ENCODE data around the gene ELP6.
"Not testable (repeated sequence)": the region's sequence is repeated elsewhere in the genome, so short reads cannot be mapped to it uniquely, and the experiment has no call there.

ELP6 gene

GRCh38 chr3:47522082-47522987 is 8.8 kb upstream of the ELP6 start:
- ATAC-seq (peak; percentile 85), DNase-seq (ENCODE audit: low spot score in 2 of 2) (peak; percentile 38 to 84)
- Mint-ChIP-seq H3K4me3 (no peak overlapping the region), H3K4me1 (peaks cover 7% of the 10 kb centered on the region), H3K9me3 (no peaks in the 10 kb centered on the region), H3K36me3 (no peaks in the 10 kb centered on the region), H3K27ac (no peak overlapping the region)

GRCh38 chr3:47520756-47521155 is 7.2 kb upstream of the ELP6 start:
- H3K4me3 Mint-ChIP-seq: no peak overlapping the region
- DNase-seq (ENCODE audit: low spot score in 2 of 2) (no peak), ATAC-seq (no peak)

GRCh38 chr3:47517937-47518336 is 4.4 kb upstream of the ELP6 start:
- Mint-ChIP-seq H3K4me3 (no peak overlapping the region), H3K27ac (no peak overlapping the region), H3K36me3 (peaks cover 21% of the 10 kb centered on the region), H3K9me3 (no peaks in the 10 kb centered on the region), H3K4me1 (peaks cover 7% of the 10 kb centered on the region)
- ATAC-seq (no peak), DNase-seq (ENCODE audit: low spot score in 2 of 2) (no peak)

More at GRCh38 chr3:47520756-47521155, 7.2 kb upstream of the ELP6 start:
- Mint-ChIP-seq H3K27ac (no peak overlapping the region), H3K36me3 (no peaks in the 10 kb centered on the region), H3K4me1 (peaks cover 7% of the 10 kb centered on the region), H3K9me3 (no peaks in the 10 kb centered on the region)

GRCh38 chr3:47515864-47516319 is 2.4 kb upstream of the ELP6 start:
- no peak overlapping the region for H3K4me3 Mint-ChIP-seq
- no peak overlapping the region for H3K27ac Mint-ChIP-seq
- DNase-seq (ENCODE audit: low spot score in 2 of 2): no peak
- no peak for ATAC-seq
- no peaks in the 10 kb centered on the region for H3K4me1 Mint-ChIP-seq
- H3K9me3 Mint-ChIP-seq: no peaks in the 10 kb centered on the region
- H3K36me3 Mint-ChIP-seq: peaks cover 32% of the 10 kb centered on the region

GRCh38 chr3:47515100-47515499 is 1.6 kb upstream of the ELP6 start:
- Mint-ChIP-seq H3K9me3 (no peaks in the 10 kb centered on the region), H3K4me1 (no peaks in the 10 kb centered on the region), H3K4me3 (peak overlapping the region; percentile 93), H3K27ac (peak overlapping the region; percentile 69), H3K36me3 (peaks cover 34% of the 10 kb centered on the region)
- ATAC-seq: no peak
- no peak for DNase-seq (ENCODE audit: low spot score in 2 of 2)

GRCh38 chr3:47512416-47513124 is 942 bp downstream of the ELP6 start:
- peaks cover 59% of the 10 kb centered on the region for H3K36me3 Mint-ChIP-seq
- H3K9me3 Mint-ChIP-seq: no peaks in the 10 kb centered on the region
- DNase-seq (ENCODE audit: low spot score in 2 of 2) (no peak), ATAC-seq (peak; percentile 1)
- peak overlapping the region; percentile 97 for H3K27ac Mint-ChIP-seq
- peak overlapping the region; percentile 93 for H3K4me3 Mint-ChIP-seq
- no peaks in the 10 kb centered on the region for H3K4me1 Mint-ChIP-seq

GRCh38 chr3:47505267-47505666 is 8.2 kb downstream of the ELP6 start:
- H3K27ac Mint-ChIP-seq; H3K4me1 Mint-ChIP-seq; DNase-seq (ENCODE audit: low spot score in 2 of 2); H3K9me3 Mint-ChIP-seq; ATAC-seq; H3K4me3 Mint-ChIP-seq: not testable (repeated sequence)
- peaks cover 81% of the 10 kb centered on the region for H3K36me3 Mint-ChIP-seq

GRCh38 chr3:47504113-47504512 is 9.4 kb downstream of the ELP6 start:
- no peak overlapping the region for H3K27ac Mint-ChIP-seq
- no peak for ATAC-seq
- no peaks in the 10 kb centered on the region for H3K9me3 Mint-ChIP-seq
- no peaks in the 10 kb centered on the region for H3K4me1 Mint-ChIP-seq
- H3K4me3 Mint-ChIP-seq: no peak overlapping the region
- H3K36me3 Mint-ChIP-seq: peaks cover 82% of the 10 kb centered on the region
- no peak for DNase-seq (ENCODE audit: low spot score in 2 of 2)

- no peaks in the 10 kb centered on the region for H3K4me1 Mint-ChIP-seq
- H3K36me3 Mint-ChIP-seq: peaks cover 82% of the 10 kb centered on the region
- no peak overlapping the region for H3K27ac Mint-ChIP-seq
- ATAC-seq: no peak
- H3K9me3 Mint-ChIP-seq: no peaks in the 10 kb centered on the region
- no peak overlapping the region for H3K4me3 Mint-ChIP-seq
- no peak for DNase-seq (ENCODE audit: low spot score in 2 of 2)
Observed at GRCh38 chr3:47503033-47503432, 10.5 kb downstream of the ELP6 start.

GRCh38 chr3:47496892-47497291 is 16.6 kb downstream of the ELP6 start:
- Mint-ChIP-seq H3K4me3 (no peak overlapping the region), H3K27ac (peak overlapping the region; percentile 17), H3K36me3 (peaks cover 70% of the 10 kb centered on the region), H3K4me1 (no peaks in the 10 kb centered on the region), H3K9me3 (no peaks in the 10 kb centered on the region)
- DNase-seq (ENCODE audit: low spot score in 2 of 2) (no peak), ATAC-seq (no peak)

- no peaks in the 10 kb centered on the region for H3K4me1 Mint-ChIP-seq
- no peak overlapping the region for H3K4me3 Mint-ChIP-seq
- ATAC-seq: no peak
- H3K36me3 Mint-ChIP-seq: peaks cover 65% of the 10 kb centered on the region
- DNase-seq (ENCODE audit: low spot score in 2 of 2): no peak
- H3K9me3 Mint-ChIP-seq: no peaks in the 10 kb centered on the region
- H3K27ac Mint-ChIP-seq: peak overlapping the region; percentile 59
Observed at GRCh38 chr3:47495886-47496285, 17.6 kb downstream of the ELP6 start.

GRCh38 chr3:47495111-47495510 is 18.4 kb downstream of the ELP6 start:
- Mint-ChIP-seq H3K27ac (no peak overlapping the region), H3K9me3 (no peaks in the 10 kb centered on the region), H3K36me3 (peaks cover 65% of the 10 kb centered on the region), H3K4me3 (no peak overlapping the region), H3K4me1 (no peaks in the 10 kb centered on the region)
- ATAC-seq: no peak
- DNase-seq (ENCODE audit: low spot score in 2 of 2): no peak

- no peak for ATAC-seq
- Mint-ChIP-seq H3K36me3 (peaks cover 47% of the 10 kb centered on the region), H3K9me3 (no peaks in the 10 kb centered on the region), H3K27ac (no peak overlapping the region), H3K4me3 (no peak overlapping the region), H3K4me1 (no peaks in the 10 kb centered on the region)
- no peak for DNase-seq (ENCODE audit: low spot score in 2 of 2)
Observed at GRCh38 chr3:47491777-47492176, 21.7 kb downstream of the ELP6 start.

GRCh38 chr3:47491186-47491585 is 22.3 kb downstream of the ELP6 start:
- ATAC-seq (no peak), DNase-seq (ENCODE audit: low spot score in 2 of 2) (no peak)
- no peaks in the 10 kb centered on the region for H3K9me3 Mint-ChIP-seq
- H3K27ac Mint-ChIP-seq: no peak overlapping the region
- no peak overlapping the region for H3K4me3 Mint-ChIP-seq
- H3K36me3 Mint-ChIP-seq: peaks cover 41% of the 10 kb centered on the region
- H3K4me1 Mint-ChIP-seq: no peaks in the 10 kb centered on the region

GRCh38 chr3:47487265-47487664 is 26.2 kb downstream of the ELP6 start:
- DNase-seq (ENCODE audit: low spot score in 2 of 2) (no peak), ATAC-seq (no peak)
- Mint-ChIP-seq H3K4me3 (no peak overlapping the region), H3K4me1 (no peaks in the 10 kb centered on the region), H3K36me3 (peaks cover 22% of the 10 kb centered on the region), H3K27ac (no peak overlapping the region), H3K9me3 (no peaks in the 10 kb centered on the region)

- no peak overlapping the region for H3K4me3 Mint-ChIP-seq
- no peak for DNase-seq (ENCODE audit: low spot score in 2 of 2)
- no peak for ATAC-seq
- H3K36me3 Mint-ChIP-seq: peaks cover 18% of the 10 kb centered on the region
- no peak overlapping the region for H3K27ac Mint-ChIP-seq
- no peaks in the 10 kb centered on the region for H3K4me1 Mint-ChIP-seq
- no peaks in the 10 kb centered on the region for H3K9me3 Mint-ChIP-seq
Observed at GRCh38 chr3:47485812-47486211, 27.7 kb downstream of the ELP6 start.

All from stimulated activated effector memory CD8-positive, alpha-beta T cell treated with anti-CD3 and anti-CD28 coated beads, Interleukin-12 subunit alpha, Interleukin-12 subunit beta, amount 100 ng/mL, for 72 hours (primary cell).